GM06990 (cell line): ENCODE measurements around the gene ASPN.

ENCODE experiments used
- DNase-seq: peaks from one replicate; pipeline ENCODE4 v3.0.0-alpha.2; 2011; ENCODE audit not compliant: insufficient read length; ENCODE audit errors: extremely low read depth
- H3K27me3 ChIP-seq: replicated peaks from 2 replicates; pipeline ENCODE4 v1.6.0; 2011; ENCODE audit warnings: low read length; ENCODE audit not compliant: control insufficient read depth, insufficient read depth
- H3K36me3 ChIP-seq: 2 replicates; pipeline ENCODE4 v1.5.1; 2011; ENCODE audit warnings: low read length; ENCODE audit not compliant: control insufficient read depth, insufficient read depth
- H3K4me3 ChIP-seq: replicated peaks from 2 replicates; pipeline ENCODE4 v1.5.1; 2011; ENCODE audit warnings: low read depth, mild to moderate bottlenecking, control low read depth, low read length
- TF ChIP-seq, protein P1 (sequence below): IDR thresholded peaks from 2 replicates; pipeline ENCODE4 v1.5.1; 2011; ENCODE audit warnings: low read length, control low read depth, mild to moderate bottlenecking, inconsistent platforms; ENCODE audit not compliant: insufficient read depth, poor library complexity, severe bottlenecking

Gene ASPN

DNA sequence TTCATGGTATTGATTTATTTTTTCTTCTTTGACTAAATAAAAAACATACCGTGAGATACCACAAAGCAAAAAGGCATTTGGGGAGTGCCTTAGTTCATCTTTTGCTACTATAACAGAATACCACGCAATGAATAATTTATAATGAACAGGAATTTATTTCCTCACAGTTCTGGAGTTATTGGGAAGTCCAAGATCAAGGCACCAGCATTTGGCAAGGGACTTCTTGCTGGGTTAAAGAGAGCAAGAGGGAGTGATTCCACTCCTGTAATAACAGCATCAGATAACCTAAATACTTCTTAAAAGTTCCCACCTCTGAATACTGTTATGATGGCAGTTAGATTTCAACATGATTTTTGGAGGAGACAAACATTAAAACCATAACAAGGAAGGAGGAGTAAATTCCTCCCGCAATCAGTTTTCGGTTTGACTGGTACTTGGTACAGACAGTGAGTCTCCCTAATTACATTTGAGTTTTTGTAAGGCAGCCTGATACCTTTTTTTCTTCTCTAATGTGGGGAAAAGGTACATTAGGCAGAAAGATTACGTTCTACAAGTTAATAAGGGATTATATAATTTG is 49.2 kb downstream of the ASPN start:
- H3K27me3 ChIP-seq = no peaks in the 10 kb centered on the region
- H3K4me3 ChIP-seq = no peak overlapping the region
- TF ChIP-seq, protein P1, sequence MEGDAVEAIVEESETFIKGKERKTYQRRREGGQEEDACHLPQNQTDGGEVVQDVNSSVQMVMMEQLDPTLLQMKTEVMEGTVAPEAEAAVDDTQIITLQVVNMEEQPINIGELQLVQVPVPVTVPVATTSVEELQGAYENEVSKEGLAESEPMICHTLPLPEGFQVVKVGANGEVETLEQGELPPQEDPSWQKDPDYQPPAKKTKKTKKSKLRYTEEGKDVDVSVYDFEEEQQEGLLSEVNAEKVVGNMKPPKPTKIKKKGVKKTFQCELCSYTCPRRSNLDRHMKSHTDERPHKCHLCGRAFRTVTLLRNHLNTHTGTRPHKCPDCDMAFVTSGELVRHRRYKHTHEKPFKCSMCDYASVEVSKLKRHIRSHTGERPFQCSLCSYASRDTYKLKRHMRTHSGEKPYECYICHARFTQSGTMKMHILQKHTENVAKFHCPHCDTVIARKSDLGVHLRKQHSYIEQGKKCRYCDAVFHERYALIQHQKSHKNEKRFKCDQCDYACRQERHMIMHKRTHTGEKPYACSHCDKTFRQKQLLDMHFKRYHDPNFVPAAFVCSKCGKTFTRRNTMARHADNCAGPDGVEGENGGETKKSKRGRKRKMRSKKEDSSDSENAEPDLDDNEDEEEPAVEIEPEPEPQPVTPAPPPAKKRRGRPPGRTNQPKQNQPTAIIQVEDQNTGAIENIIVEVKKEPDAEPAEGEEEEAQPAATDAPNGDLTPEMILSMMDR = no peak
- no peak for DNase-seq
- no peaks in the 10 kb centered on the region for H3K36me3 ChIP-seq

DNA sequence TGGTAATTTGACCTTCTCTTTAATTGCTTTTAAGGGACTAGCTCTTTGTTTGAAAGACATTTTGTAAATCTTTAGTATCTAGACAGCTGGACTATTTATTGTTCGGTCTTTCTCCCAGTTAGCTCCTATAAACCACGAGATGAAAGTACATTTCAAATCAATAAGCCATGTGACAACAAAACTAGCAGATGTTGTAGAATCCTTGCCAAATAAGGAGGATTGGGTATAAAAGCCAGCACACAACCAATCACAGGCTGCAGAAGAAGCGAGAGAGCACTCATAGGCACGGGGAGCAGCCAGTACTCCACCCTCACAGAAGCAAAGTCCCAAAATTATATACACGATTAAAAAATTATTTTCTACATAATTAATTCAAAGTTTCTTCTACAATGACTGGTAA is 50.0 kb downstream of the ASPN start:
- TF ChIP-seq, protein P1 = no peak

DNA sequence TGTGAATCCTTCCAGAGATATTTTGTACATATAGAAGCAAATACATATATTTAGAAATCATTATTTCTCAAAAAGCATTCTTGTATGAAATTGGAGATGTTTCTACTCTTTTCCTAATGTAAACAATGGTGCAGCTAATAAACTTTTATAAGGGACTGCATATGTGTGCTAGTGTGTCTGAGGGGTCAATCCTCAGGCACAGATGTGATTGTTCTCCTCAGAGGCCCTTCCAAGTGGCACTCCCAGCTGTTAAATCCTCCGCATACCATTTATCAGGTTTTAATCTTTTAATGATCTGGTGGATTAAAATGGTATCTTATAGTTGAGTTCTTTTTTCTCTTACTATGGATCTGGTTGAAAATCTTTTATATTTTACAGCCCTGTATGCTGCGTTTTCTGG is 52.5 kb downstream of the ASPN start:
- no peak for DNase-seq
- H3K4me3 ChIP-seq = no peak overlapping the region
- no peaks in the 10 kb centered on the region for H3K27me3 ChIP-seq
- H3K36me3 ChIP-seq = no peaks in the 10 kb centered on the region
- TF ChIP-seq, protein P1 = no peak

More for the DNA sequence above, 50.0 kb downstream of the ASPN start:
- no peaks in the 10 kb centered on the region for H3K27me3 ChIP-seq
- H3K4me3 ChIP-seq = no peak overlapping the region
- DNase-seq = no peak
- H3K36me3 ChIP-seq = no peaks in the 10 kb centered on the region

GRCh38 chr9:92426501-92427145 is 55.7 kb downstream of the ASPN start:
- DNase-seq = no peak
- H3K4me3 ChIP-seq = no peak overlapping the region
- H3K36me3 ChIP-seq = no peaks in the 10 kb centered on the region
- TF ChIP-seq, protein P1 = no peak
- no peaks in the 10 kb centered on the region for H3K27me3 ChIP-seq

GRCh38 chr9:92425474-92425873 is 56.8 kb downstream of the ASPN start:
- Histone ChIP-seq H3K27me3 (no peaks in the 10 kb centered on the region), H3K4me3 (no peak overlapping the region), H3K36me3 (no peaks in the 10 kb centered on the region)
- TF ChIP-seq, protein P1 = no peak
- no peak for DNase-seq
